ENCODE results near the gene WWTR1. TPM values are rescaled to one million over a fixed set of nuclear protein-coding genes. Genes with fewer than 3 reads are reported as not detected.

WWTR1 gene
- total RNA-seq, 2 donors from 2014 or later: 6.8 to 35.8 TPM

DNA sequence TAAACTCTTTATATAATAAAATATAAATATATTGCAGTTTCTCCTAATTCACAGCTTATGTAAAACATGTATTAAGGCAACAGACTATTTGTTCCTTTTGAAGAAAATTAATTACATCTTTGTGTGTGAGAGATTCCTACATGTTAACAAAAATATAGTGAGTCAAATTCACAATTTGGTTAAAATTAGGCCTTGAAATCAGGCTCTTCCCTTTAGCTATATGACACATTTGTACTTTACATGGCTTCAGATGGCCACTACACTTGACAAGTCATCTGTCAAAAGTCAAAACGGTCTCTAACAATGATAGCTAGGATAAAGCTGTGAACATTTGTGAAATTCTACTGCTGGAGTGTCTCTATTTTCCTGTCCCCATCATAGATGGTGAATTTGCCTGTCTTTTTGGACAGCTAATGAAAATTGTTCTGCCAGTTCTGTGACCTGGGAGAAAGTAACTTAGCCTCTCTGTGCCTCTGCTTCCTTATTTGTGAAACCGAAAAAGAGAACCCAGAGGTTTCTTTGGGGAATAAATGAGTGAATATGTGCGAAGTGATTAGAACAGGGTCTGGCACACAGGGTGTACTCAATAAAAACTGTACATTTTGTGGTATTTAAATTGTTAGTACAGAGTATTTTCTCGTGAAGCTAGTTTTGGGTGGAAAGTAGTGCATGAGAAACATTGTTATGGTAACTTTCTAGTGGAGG is 159.7 kb downstream of the WWTR1 start:
- Histone ChIP-seq H3K9me3 (no peaks in the 10 kb centered on the region), H3K4me3 (no peak overlapping the region), H3K4me1 (no peaks in the 10 kb centered on the region), H3K36me3 (no peaks in the 10 kb centered on the region), H3K27me3 (no peaks in the 10 kb centered on the region), H3K27ac (no peak overlapping the region), H3K9ac (ENCODE audit: low read depth in 2 of 2, low read length in 2 of 2) (no peak overlapping the region)
- intact Hi-C loops (cut with DNase I): no loop called here
- TF ChIP-seq, protein P1, sequence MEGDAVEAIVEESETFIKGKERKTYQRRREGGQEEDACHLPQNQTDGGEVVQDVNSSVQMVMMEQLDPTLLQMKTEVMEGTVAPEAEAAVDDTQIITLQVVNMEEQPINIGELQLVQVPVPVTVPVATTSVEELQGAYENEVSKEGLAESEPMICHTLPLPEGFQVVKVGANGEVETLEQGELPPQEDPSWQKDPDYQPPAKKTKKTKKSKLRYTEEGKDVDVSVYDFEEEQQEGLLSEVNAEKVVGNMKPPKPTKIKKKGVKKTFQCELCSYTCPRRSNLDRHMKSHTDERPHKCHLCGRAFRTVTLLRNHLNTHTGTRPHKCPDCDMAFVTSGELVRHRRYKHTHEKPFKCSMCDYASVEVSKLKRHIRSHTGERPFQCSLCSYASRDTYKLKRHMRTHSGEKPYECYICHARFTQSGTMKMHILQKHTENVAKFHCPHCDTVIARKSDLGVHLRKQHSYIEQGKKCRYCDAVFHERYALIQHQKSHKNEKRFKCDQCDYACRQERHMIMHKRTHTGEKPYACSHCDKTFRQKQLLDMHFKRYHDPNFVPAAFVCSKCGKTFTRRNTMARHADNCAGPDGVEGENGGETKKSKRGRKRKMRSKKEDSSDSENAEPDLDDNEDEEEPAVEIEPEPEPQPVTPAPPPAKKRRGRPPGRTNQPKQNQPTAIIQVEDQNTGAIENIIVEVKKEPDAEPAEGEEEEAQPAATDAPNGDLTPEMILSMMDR (IDR thresholded peaks at IDR 0.05): no peak
- no peak for DNase-seq

DNA sequence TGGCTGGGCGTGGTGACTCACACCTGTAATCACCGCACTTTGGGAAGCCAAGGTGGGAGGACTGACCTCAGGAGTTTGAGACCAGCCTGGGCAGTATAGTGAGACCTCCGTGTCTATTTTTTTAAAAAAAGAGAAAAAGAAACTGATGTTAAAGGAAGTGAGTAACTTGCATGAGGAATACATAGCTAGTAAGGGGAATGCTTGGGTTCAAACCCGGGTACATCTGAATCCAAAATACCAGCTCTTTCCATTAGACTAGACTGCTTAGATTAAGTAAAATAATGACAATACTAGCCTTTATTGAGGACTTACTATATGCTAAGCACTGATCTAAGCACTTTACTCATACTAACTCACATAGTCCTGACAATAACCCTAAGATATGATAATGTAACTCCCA is 160.9 kb downstream of the WWTR1 start:
- H3K27me3 ChIP-seq: no peaks in the 10 kb centered on the region
- intact Hi-C loops (cut with DNase I): no loop called here
- H3K27ac ChIP-seq: no peak overlapping the region
- TF ChIP-seq, protein P1 (IDR thresholded peaks at IDR 0.05): no peak
- H3K9ac ChIP-seq (ENCODE audit: low read depth in 2 of 2, low read length in 2 of 2): no peak overlapping the region
- no peaks in the 10 kb centered on the region for H3K9me3 ChIP-seq
- H3K4me1 ChIP-seq: no peaks in the 10 kb centered on the region
- H3K36me3 ChIP-seq: no peaks in the 10 kb centered on the region
- DNase-seq: no peak
- no peak overlapping the region for H3K4me3 ChIP-seq

DNA sequence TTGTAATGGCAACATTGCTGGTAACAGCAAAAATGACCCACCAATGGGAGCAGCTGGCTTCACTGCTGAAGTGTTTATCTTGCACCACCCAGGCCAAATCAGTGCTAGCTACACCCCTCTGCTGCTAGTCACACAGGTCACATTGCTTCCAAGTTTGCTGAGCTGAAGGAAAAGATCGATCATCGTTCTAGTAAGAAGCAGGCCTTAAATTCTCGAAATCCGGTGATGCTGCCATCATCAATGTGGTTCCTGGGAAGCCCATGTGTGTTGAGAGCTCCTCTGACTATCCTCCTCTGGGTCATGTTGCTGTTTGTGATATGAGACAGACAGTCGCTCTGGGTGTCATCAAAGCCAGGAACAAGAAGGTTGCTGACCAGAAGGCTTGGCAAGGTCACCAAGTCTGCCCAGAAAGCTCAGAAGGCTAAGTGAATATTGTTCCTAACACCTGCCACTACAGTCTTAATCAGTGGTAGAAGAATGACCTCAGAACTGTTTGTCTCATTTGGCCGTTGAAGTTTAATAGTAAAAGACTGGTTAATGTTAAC is 162.2 kb downstream of the WWTR1 start:
- Histone ChIP-seq H3K27me3 (no peaks in the 10 kb centered on the region), H3K36me3 (no peaks in the 10 kb centered on the region), H3K9ac (ENCODE audit: low read depth in 2 of 2, low read length in 2 of 2) (no peak overlapping the region), H3K4me3 (no peak overlapping the region), H3K27ac (no peak overlapping the region), H3K4me1 (no peaks in the 10 kb centered on the region), H3K9me3 (no peaks in the 10 kb centered on the region)
- no peak for DNase-seq
- TF ChIP-seq, protein P1 (IDR thresholded peaks at IDR 0.05): no peak
- intact Hi-C loops (cut with DNase I): no loop called here

DNA sequence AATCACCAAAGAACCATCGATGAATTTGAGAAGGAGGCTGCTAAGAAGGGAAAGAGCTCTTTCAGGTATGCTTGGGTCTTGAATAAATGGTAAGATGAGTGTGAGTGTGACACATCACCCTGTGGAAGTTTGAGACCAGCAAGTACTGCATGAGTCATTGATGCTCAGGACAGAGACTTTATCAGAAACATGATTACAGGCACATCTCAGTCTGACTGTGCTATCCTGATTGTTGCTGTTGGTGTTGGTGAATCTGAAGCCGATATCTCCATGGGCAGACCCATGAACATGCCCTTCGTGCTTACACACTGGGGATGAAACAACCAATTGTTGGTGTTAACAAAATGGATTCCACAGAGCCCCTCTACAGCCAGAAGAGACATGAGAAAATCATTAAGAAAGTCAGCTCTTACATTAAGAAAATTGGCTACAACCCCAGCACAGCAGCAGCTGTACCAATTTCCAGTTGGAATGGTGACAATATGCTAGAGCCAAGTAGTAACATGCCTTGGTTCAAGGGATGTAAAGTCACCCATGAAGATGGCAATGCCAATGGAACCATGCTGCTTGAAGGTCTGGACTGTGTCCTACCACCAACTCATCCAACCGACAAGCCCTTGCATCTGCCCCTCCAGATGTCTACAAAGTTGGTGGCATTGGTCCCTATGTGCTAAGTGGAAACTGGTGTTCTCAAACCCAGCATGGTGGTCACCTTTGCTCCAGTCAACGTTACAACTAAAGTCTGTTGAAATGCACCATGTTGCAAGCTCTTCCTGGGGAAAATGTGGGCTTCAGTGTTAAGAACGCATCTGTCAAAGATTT is 162.9 kb downstream of the WWTR1 start:
- TF ChIP-seq, protein P1 (IDR thresholded peaks at IDR 0.05): no peak
- Histone ChIP-seq H3K4me3 (no peak overlapping the region), H3K27ac (no peak overlapping the region), H3K27me3 (no peaks in the 10 kb centered on the region), H3K4me1 (no peaks in the 10 kb centered on the region), H3K9ac (ENCODE audit: low read depth in 2 of 2, low read length in 2 of 2) (no peak overlapping the region), H3K9me3 (no peaks in the 10 kb centered on the region), H3K36me3 (no peaks in the 10 kb centered on the region)
- intact Hi-C loops (cut with DNase I): no loop called here
- no peak for DNase-seq

DNA sequence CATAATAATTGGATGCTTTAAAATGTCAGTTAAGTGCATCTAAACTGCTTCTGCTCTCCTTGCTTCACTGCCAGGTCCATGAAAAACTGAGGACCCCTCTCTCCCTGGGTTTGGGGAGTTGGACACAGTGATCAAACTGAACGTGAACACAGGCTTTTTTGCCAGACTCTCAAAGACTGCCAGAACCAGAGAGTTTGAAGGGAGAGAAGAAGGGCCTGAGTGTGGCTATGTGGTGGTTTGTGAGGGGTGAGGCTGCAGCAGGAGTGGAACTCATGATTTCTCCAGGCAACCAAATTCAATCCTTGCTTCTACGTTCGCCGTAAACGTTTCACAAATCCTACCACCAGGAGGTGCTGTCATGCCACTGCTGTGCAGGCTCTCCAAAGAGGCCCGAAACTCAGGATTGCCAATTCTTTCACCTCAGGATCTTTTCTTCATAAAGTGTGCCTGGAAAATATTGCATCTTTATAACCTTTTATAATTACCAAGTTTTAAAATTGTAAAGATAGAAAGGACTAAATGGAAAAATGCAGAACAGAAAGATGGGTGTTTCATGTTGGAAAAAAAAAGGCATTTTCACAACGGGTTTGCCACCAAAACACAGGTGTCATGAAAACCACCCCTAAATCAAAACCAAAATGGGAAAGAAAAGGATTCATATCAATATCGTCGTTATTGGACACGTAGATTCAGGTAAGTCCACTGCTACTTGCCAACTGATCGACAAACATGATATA is 163.6 kb downstream of the WWTR1 start:
- H3K9me3 ChIP-seq: no peaks in the 10 kb centered on the region
- H3K9ac ChIP-seq (ENCODE audit: low read depth in 2 of 2, low read length in 2 of 2): no peak overlapping the region
- TF ChIP-seq, protein P1 (IDR thresholded peaks at IDR 0.05): peak; percentile 70
- no peak overlapping the region for H3K27ac ChIP-seq
- intact Hi-C loops (cut with DNase I): no loop called here
- H3K27me3 ChIP-seq: no peaks in the 10 kb centered on the region
- DNase-seq: peak; percentile 65
- no peak overlapping the region for H3K4me3 ChIP-seq
- no peaks in the 10 kb centered on the region for H3K4me1 ChIP-seq
- H3K36me3 ChIP-seq: no peaks in the 10 kb centered on the region

Data from colonic mucosa (tissue), 4 donors.